GM21381 (cell line): ENCODE data around the gene SVOP.
"Not testable (repeated sequence)": the region's sequence is repeated elsewhere in the genome, so short reads cannot be mapped to it uniquely, and the experiment has no call there.

Source experiments
- ATAC-seq: cut with Tn5 transposase; IDR thresholded peaks from one replicate; pipeline ENCODE4 v1.9.1; 2021; ENCODE audit warnings: mild to moderate bottlenecking, moderate library complexity; ENCODE audit not compliant: unreplicated experiment

Gene SVOP, protein sequence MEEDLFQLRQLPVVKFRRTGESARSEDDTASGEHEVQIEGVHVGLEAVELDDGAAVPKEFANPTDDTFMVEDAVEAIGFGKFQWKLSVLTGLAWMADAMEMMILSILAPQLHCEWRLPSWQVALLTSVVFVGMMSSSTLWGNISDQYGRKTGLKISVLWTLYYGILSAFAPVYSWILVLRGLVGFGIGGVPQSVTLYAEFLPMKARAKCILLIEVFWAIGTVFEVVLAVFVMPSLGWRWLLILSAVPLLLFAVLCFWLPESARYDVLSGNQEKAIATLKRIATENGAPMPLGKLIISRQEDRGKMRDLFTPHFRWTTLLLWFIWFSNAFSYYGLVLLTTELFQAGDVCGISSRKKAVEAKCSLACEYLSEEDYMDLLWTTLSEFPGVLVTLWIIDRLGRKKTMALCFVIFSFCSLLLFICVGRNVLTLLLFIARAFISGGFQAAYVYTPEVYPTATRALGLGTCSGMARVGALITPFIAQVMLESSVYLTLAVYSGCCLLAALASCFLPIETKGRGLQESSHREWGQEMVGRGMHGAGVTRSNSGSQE

DNA sequence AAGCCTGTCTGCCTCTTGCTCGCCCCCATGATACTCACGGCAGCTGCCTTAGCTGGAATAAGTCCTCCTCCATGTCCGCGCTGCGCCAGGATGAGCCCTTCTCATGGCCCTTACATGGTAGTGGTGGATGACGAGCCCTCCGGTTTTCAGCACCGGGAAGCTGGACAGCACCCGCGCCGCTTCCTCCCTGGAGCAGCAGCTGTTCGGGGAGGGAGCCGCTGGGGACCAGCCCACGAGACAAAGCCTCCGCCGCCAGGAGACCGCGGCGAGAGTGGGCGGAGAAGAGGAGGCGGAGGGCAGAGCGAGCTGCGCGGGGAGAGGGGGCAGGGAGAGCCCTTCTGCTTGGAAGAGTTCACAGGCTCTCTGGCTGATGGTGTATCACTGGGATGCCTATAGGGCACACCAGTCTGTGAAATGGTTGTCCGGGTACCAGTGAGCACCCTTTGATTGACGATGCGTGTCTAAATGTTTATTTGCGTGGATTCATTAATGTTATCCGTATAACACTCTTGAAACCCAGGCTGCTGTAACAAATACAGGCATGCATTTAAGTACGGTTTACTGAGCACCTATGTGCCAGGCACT, at the start of gene SVOP:
TSS of gene SVOP (minus strand) at position 273 of the 585 bp plus-strand sequence. CDS start at position 73, 200 bp downstream.
- ATAC-seq: no peak

DNA sequence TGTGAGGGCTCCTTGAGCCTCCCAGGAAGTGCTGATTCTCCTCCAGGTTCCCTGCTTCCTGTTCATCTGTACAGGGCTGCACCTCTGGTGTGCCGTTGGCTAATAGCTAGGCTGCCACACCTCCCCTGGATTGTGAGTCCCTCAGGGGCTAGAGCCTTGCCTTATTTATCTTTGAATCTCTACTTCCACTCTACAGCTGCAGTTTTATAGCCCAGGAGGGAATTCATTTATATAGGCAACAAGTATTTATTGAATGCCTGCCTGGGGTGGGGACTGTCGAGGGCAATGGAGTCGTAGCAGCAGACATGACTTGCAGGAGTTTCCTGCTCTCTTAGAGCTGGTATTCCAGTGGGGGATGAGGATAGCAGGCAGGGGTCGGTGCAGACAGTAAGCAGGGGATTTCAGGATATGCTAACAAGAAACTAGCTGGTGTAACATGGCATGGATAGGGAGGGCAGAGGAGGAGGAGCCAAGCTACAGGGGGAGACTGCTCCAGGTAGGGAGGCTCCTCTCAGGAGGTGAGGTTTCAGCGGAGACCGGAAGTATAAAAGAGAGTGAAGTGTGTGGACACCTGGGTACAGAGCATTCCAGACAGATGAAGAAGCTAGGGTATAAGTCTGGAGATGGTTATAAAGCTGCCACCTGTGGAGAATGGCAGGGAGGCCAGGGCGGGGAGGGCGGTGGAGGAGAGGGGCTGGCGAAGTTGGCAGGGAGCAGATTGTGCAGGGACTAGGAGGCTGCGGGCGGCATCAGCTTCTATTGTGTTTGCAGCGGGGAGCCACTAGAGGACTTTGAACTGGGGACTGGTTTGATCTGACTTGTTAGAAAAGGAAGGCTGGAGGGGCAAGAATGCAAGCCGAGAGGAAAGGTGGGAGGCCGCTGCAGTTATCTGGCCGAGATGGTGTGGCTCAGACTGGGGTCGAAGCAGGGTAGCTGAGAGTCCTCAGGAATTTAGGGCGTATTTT, 48.7 kb upstream of the SVOP start:
- ATAC-seq: no peak

GRCh38 chr12:109065853-109066193, 45.0 kb upstream of the SVOP start:
- ATAC-seq: no peak

- no peak for ATAC-seq
Observed at GRCh38 chr12:109065154-109065852, 44.4 kb upstream of the SVOP start.

DNA sequence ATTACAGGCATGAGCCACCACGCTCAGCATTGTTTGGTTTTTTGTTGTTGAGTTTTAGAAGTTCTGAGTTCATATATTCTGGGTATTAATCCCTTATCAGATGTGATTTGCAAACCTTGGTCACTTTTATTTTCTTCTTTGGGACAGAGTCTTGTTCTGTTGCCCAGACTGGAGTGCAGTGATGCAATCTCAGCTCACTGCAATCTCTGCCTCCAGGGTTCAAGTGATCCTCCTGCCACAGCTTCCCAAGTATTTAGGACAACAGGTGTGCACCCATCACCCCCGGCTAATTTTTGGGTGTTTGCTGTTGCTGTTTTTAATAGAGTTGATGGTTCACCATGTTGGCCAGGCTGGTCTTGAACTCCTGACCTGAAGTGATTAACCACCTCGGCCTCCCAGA, 43.3 kb upstream of the SVOP start:
- no peak for ATAC-seq

GRCh38 chr12:109058773-109059172, 37.9 kb upstream of the SVOP start:
- ATAC-seq: no peak

GRCh38 chr12:109057376-109057775, 36.5 kb upstream of the SVOP start:
- ATAC-seq: no peak

GRCh38 chr12:109056891-109057290, 36.0 kb upstream of the SVOP start:
- ATAC-seq: no peak

DNA sequence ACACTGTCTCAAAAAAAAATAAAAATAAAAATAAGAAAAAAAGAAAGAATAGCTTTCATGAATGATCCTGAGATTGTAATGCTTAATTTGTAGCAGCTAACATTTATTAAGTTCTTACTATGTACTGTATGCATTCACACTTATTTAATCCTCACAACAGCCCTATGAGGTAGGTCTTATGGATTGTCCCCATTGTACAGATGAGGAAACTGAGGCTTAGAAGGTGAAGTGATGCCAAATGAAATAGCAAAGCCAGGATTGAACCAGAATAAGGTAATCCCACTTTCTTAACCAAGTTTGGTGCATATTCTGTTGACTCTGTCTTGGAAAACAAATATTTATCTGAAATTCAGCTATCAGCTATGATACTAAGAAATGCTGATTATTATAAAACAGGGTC, 33.7 kb upstream of the SVOP start:
- no peak for ATAC-seq

DNA sequence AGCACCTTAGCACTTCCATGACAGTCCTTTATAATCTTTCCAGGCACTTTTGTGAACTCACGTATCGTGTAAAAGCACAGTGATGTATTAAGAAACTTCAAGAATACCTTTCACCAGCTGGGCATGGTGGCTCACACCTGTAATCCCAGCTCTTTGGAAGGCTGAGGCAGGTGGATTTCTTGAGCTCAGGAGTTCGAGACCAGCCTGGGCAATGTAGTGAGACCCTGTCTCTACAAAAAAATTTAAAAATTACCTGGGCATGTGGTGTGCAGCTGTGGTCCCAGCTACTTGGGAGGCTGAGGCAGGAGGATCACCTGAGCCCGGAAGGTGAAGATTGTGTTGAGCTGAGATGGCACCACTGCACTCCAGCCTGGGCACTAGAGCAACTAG, 33.3 kb upstream of the SVOP start:
- ATAC-seq: not testable (repeated sequence)

- no peak for ATAC-seq
Observed at GRCh38 chr12:109053382-109054123, 32.7 kb upstream of the SVOP start.

- ATAC-seq: peak; percentile 72
Observed at GRCh38 chr12:109052414-109053323, 31.8 kb upstream of the SVOP start, which contains the start of gene USP30. TSS of gene USP30 (plus strand) at chr12:109052576. CDS start at chr12:109052679, 103 bp downstream.

- no peak for ATAC-seq
Observed at GRCh38 chr12:109052097-109052413, 31.2 kb upstream of the SVOP start.

DNA sequence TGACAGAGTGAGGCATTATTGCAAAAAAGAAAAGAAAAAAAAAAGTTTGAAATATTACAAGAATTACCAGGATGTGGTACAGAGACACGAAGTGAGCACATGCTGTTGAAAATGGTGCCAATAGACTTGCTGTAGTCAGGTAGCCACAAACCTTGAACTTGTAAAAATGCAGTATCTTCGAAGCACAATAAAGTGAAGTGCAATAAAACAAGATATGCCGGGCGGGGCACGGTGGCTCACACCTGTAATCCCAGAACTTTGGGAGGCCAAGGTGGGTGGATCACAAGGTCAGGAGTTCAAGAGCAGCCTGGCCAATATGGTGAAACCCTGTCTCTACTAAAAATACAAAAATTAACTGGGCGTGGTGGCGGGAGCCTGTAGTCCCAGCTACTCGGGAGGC, 28.9 kb upstream of the SVOP start:
- ATAC-seq: not testable (repeated sequence)

DNA sequence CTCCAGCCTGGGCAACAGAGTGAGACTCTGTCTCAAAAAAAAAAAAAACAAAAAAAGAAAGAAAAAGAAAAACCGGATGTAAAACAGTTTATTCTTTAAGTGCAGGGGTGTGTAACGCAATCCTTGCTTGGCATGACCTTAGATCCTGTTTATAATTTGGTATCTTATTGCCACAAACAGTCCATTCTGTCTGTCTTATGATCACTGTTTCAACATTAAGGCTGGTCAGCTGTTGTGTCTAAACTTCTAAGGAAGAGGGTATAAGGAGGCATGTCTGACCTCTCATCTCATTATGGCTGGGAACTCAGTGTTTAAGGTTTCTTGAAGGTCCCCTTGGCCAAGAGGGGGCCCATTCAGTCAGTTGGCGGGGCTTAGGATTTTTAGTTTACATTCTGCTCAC, 27.8 kb upstream of the SVOP start:
- not testable (repeated sequence) for ATAC-seq

DNA sequence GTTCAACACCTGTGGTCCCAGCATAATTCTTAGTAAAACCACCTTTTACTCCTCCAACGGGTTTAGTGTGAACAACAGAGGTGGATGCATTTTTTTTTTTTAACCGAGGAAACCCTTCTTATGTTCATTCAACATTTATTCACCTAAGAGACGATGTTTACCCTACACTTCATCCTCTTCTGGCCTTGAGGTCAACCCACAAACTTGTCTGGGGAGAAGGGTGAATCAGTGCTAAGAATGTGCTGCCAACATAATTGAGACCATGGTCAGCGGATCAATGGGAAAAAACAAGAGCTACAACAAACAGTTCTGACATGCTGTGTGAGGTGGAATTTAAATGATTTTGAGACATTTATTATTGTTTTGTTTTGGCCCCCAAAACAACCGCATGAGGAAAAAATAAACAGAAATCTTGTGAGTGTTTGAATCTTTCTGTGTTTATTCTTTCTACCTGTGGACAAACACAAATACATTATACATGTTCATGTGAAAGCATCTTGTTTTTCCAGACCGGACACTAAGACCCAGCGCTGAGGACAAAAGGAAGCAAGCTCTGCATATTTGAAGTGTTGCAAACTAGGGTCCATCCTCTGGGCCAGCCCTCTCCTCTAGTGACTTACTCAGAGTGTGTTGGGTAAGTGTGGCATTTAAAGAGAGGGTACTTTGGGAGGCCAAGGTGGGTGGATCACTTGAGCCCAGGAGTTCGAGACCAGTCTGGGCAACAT, 26.4 kb upstream of the SVOP start:
- no peak for ATAC-seq

- ATAC-seq: no peak
Observed at GRCh38 chr12:109044241-109044640, 23.4 kb upstream of the SVOP start.

- no peak for ATAC-seq
Observed at GRCh38 chr12:109036975-109037374, 16.1 kb upstream of the SVOP start.
